Endothelial cell of umbilical vein (primary cell): ENCODE data around the gene NRROS. TPM values are rescaled to one million over a fixed set of nuclear protein-coding genes. Genes with fewer than 3 reads are reported as not detected.
A peak's percentile ranks its signal among the peaks of the same experiment; 100 is the strongest.
"Not testable (repeated sequence)": the region's sequence is repeated elsewhere in the genome, so short reads cannot be mapped to it uniquely, and the experiment has no call there.

ENCODE experiments used
- BruUV-seq: library from RNA; stranded (reverse); fragments of 400-500 nt; replicated peaks from 2 replicates; lab custom pipeline; 2021; lab: Mats Ljungman, UMichigan
- CTCF ChIA-PET: fragments of 300-600, 350-600 bp; sonication (Branson Sonifier 250); formaldehyde crosslinking; loops from one replicate; lab custom pipeline; 2021; ENCODE audit warnings: antibody characterized with exemption, inconsistent platforms; lab: Charles Lee
- POLR2A ChIA-PET: fragments of 300-600, 350-600 bp; sonication (Branson Sonifier 250); formaldehyde crosslinking; loops from one replicate; lab custom pipeline; 2021; ENCODE audit warnings: antibody characterized with exemption, inconsistent platforms; lab: Charles Lee
- DNase-seq: peaks from one replicate; pipeline ENCODE4 v3.0.0-alpha.2; 2011; ENCODE audit warnings: low read depth, low spot score
- FAIRE-seq: peaks from 2 replicates; lab custom pipeline; 2011; peaks lifted over from hg19 to GRCh38; lab: Jason Lieb, UNC
- H2AFZ ChIP-seq: 2 replicates; pipeline ENCODE4 v1.6.0; 2012; ENCODE audit warnings: low read depth, low read length, control low read depth, inconsistent platforms
- H3K27ac ChIP-seq: 2 replicates; pipeline ENCODE4 v1.5.1; 2011; ENCODE audit warnings: low read depth, mild to moderate bottlenecking, control low read depth, low read length, moderate library complexity; ENCODE audit not compliant: insufficient read depth
- H3K27me3 ChIP-seq, 2 experiments: 2 replicates each; pipeline versions ENCODE4 v1.6.0 to v1.6.1; 2011; ENCODE audit warnings: low read length in 2 of 2, mixed read lengths in 1 of 2; ENCODE audit not compliant: control insufficient read depth in 2 of 2, insufficient read depth in 2 of 2
- H3K36me3 ChIP-seq, 2 experiments: 2 replicates in 1 of 2; 3 replicates in 1 of 2; pipeline ENCODE4 v1.5.1; 2011; ENCODE audit warnings: low read length in 2 of 2, mild to moderate bottlenecking in 1 of 2, moderate library complexity in 1 of 2; ENCODE audit not compliant: control insufficient read depth in 2 of 2, insufficient read depth in 2 of 2; ENCODE audit errors: extremely low read depth in 1 of 2
- H3K4me1 ChIP-seq: 3 replicates; pipeline ENCODE4 v1.5.1; 2011; ENCODE audit warnings: mild to moderate bottlenecking, low read length; ENCODE audit not compliant: control insufficient read depth, insufficient read depth; ENCODE audit errors: extremely low read depth
- H3K4me2 ChIP-seq: 2 replicates; pipeline ENCODE4 v1.6.1; 2011; ENCODE audit warnings: low read length, control low read depth, mixed read lengths; ENCODE audit not compliant: insufficient read depth
- H3K4me3 ChIP-seq, 3 experiments: fragments of 200-600 bp in 1 of 3; sonication (generic), shearing (Covaris generic) in 1 of 3; replicated peaks in 1 of 3; 2 replicates each; pipeline ENCODE4 v1.5.1; 2011 to 2016; ENCODE audit warnings: control low read depth in 3 of 3, low read length in 3 of 3, mild to moderate bottlenecking in 2 of 3, inconsistent platforms in 1 of 3, low read depth in 1 of 3, moderate library complexity in 1 of 3; ENCODE audit not compliant: insufficient read depth in 1 of 3
- H3K79me2 ChIP-seq: 2 replicates; pipeline ENCODE4 v1.6.0; 2012; ENCODE audit warnings: low read length, inconsistent platforms; ENCODE audit not compliant: control insufficient read depth, insufficient read depth
- H3K9ac ChIP-seq: replicated peaks from 2 replicates; pipeline ENCODE3; 2011; ENCODE audit warnings: low read length, control low read depth; ENCODE audit not compliant: insufficient read depth; ENCODE audit errors: extremely low read depth
- H3K9me1 ChIP-seq: replicated peaks from 3 replicates; pipeline ENCODE4 v1.6.0; 2011; ENCODE audit warnings: mild to moderate bottlenecking, low read length; ENCODE audit not compliant: control insufficient read depth, insufficient read depth; ENCODE audit errors: extremely low read depth
- H3K9me3 ChIP-seq: replicated peaks from 2 replicates; pipeline ENCODE4 v1.5.1; 2012; ENCODE audit warnings: low read length, inconsistent platforms; ENCODE audit not compliant: control insufficient read depth, insufficient read depth
- H4K20me1 ChIP-seq: replicated peaks from 2 replicates; pipeline ENCODE3; 2011; ENCODE audit warnings: mild to moderate bottlenecking, low read length; ENCODE audit not compliant: control insufficient read depth, insufficient read depth; ENCODE audit errors: extremely low read depth
- EZH2 ChIP-seq: IDR thresholded peaks from 2 replicates; pipeline ENCODE4 v1.6.1; 2012; ENCODE audit warnings: borderline replicate concordance, low read depth, mild to moderate bottlenecking, moderate library complexity, low read length, inconsistent platforms; ENCODE audit not compliant: severe bottlenecking
- FOS ChIP-seq: IDR thresholded peaks from 2 replicates; pipeline ENCODE4 v1.6.1; 2011; ENCODE audit warnings: mild to moderate bottlenecking, low read length, moderate library complexity, borderline replicate concordance; ENCODE audit not compliant: insufficient read depth
- GATA2 ChIP-seq: IDR thresholded peaks from 2 replicates; pipeline ENCODE4 v1.7.0; 2011; ENCODE audit warnings: low read depth, mild to moderate bottlenecking, moderate library complexity, mixed read lengths, low read length; ENCODE audit not compliant: insufficient read length, insufficient read depth
- JUN ChIP-seq: IDR thresholded peaks from 2 replicates; pipeline ENCODE4 v1.6.1; 2011; ENCODE audit warnings: borderline replicate concordance, low read depth; ENCODE audit not compliant: insufficient read length, insufficient read depth
- MYC ChIP-seq: IDR thresholded peaks from one replicate; pipeline ENCODE4 v1.6.1; 2011; ENCODE audit warnings: mild to moderate bottlenecking, low read depth, low read length
- POLR2A ChIP-seq: IDR thresholded peaks from 2 replicates; pipeline ENCODE4 v1.6.1; 2012; ENCODE audit warnings: low read depth, mild to moderate bottlenecking, control low read depth, low read length
- POLR2AphosphoS5 ChIP-seq: IDR thresholded peaks from 2 replicates; pipeline ENCODE4 v1.6.1; 2012; ENCODE audit warnings: low read depth, mild to moderate bottlenecking, control low read depth, low read length, moderate library complexity; ENCODE audit not compliant: insufficient read depth
- dilution Hi-C: fragments of 300-500 bp; cut with MboI; formaldehyde crosslinking; loops from one replicate; pipeline ENCODE4 v1.15.0; 2019; ENCODE audit warnings: low sequenced_read_pairs; ENCODE audit not compliant: extremely low pct_ligation_motif_present
- intact Hi-C: fragments of 100-400 bp; cut with micrococcal nuclease; formaldehyde crosslinking; loops from one replicate; pipeline ENCODE4 v1.10.0; 2022
- polyA plus RNA-seq, 4 experiments: library from polyadenylated mRNA; depleted of rRNA in 3 of 4; stranded (reverse) in 3 of 4; unstranded in 1 of 4; fragments of >200 nt; gene quantifications; 2 replicates each; pipeline versions ENCODE4 v1.2.1 to v1.2.3, GENCODE V29; 2011 to 2012; ENCODE audit warnings: missing spikeins in 1 of 4
- total RNA-seq: library from RNA; stranded (reverse); gene quantifications from 2 replicates; pipeline ENCODE4 v1.2.3, GENCODE V29; 2021
- TF ChIP-seq, protein P1 (sequence below): IDR thresholded peaks from 2 replicates; pipeline ENCODE4 v1.6.1; 2011; ENCODE audit not compliant: insufficient read depth, insufficient read length
- TF ChIP-seq, protein P2 (sequence below), 2 donors: IDR thresholded peaks; 1 replicate in 1 of 2; 2 replicates in 1 of 2; pipeline ENCODE4 v1.5.1; 2011; ENCODE audit warnings: low read length in 2 of 2, mild to moderate bottlenecking in 2 of 2, moderate library complexity in 2 of 2, control low read depth in 1 of 2, inconsistent platforms in 1 of 2, low read depth in 1 of 2; ENCODE audit not compliant: insufficient read depth in 1 of 2; ENCODE audit errors: extremely low read depth in 1 of 2

The NRROS gene
- total and polyA plus RNA-seq, 2 donors (not counting 3 experiments of a cell fraction or from before 2014, with no cell fraction given), result 8.1 to 15.6 TPM

DNA sequence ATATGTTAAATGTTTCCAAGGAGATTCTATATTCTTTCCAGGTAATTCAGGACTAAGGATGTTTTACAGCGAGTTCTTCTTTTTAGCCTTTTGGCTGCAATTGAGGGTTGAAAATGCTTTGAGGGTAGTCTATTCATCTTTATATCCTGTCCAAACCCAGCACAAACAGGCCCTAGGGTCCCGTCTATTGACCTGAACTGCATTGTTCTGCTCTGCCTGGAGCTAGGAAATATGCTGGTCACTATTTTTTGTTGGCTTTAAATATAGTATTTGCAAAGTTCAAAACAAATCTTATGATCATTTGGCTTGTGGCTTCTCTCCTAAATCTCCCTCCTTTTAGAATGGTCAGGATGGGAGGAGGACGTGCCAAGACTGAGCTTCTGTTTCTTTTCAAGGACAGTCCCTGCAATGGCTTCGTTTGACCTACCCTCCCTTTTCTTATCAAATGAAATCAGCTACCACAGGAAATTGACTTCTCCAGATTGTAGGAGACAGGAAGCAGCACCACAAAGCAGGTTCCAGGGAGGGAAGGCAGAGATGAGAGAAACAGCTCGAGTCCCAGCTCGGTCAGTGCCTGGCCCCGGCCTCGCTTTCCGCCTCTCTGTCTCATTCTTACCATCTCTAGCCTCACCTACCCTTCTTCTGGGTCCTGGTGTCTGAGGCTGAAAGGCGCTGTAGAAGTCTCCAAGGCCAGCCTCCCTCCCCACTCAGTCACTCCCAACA, 27.6 kb upstream of the NRROS start:
- H3K36me3 ChIP-seq, result no peaks in the 10 kb centered on the region
- peak overlapping the region; percentile 51 for H3K9ac ChIP-seq
- peak overlapping the region in 1 of 3 experiments; percentile 23 for H3K4me3 ChIP-seq
- TF ChIP-seq FOS (no peak), MYC (no peak), POLR2AphosphoS5 (no peak), EZH2 (no peak), GATA2 (peak; percentile 96), JUN (no peak), POLR2A (no peak)
- TF ChIP-seq, protein P1, sequence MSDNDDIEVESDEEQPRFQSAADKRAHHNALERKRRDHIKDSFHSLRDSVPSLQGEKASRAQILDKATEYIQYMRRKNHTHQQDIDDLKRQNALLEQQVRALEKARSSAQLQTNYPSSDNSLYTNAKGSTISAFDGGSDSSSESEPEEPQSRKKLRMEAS, result no peak
- TF ChIP-seq, protein P2, sequence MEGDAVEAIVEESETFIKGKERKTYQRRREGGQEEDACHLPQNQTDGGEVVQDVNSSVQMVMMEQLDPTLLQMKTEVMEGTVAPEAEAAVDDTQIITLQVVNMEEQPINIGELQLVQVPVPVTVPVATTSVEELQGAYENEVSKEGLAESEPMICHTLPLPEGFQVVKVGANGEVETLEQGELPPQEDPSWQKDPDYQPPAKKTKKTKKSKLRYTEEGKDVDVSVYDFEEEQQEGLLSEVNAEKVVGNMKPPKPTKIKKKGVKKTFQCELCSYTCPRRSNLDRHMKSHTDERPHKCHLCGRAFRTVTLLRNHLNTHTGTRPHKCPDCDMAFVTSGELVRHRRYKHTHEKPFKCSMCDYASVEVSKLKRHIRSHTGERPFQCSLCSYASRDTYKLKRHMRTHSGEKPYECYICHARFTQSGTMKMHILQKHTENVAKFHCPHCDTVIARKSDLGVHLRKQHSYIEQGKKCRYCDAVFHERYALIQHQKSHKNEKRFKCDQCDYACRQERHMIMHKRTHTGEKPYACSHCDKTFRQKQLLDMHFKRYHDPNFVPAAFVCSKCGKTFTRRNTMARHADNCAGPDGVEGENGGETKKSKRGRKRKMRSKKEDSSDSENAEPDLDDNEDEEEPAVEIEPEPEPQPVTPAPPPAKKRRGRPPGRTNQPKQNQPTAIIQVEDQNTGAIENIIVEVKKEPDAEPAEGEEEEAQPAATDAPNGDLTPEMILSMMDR (IDR thresholded peaks at IDR 0.05; ENCODE audit: extremely low read depth in 1 of 2, insufficient read depth in 1 of 2, low read depth in 1 of 2, low read length in 2 of 2), result no peak
- peak; percentile 82 for DNase-seq
- no peaks in the 10 kb centered on the region for H3K79me2 ChIP-seq
- peak overlapping the region; percentile 56 for H2AFZ ChIP-seq
- H3K27ac ChIP-seq, result peak overlapping the region; percentile 78
- no peaks in the 10 kb centered on the region for H4K20me1 ChIP-seq
- no TSS peak for BruUV-seq
- POLR2A ChIA-PET, result interaction anchor here (1.3 kb wide), 1 partner anchor 39 kb away, joined by 6 read pairs; no protein-coding TSS in a partner anchor
- H3K27me3 ChIP-seq, result no peaks in the 10 kb centered on the region
- FAIRE-seq, result peak; percentile 91
- peaks cover 28% of the 10 kb centered on the region for H3K4me1 ChIP-seq
- peak overlapping the region; percentile 65 for H3K4me2 ChIP-seq
- H3K9me3 ChIP-seq, result no peaks in the 10 kb centered on the region
- H3K9me1 ChIP-seq, result no peaks in the 10 kb centered on the region
- CTCF ChIA-PET, result interaction anchor here (0.6 to 7.8 kb wide), 16 partner anchors 10 to 358 kb away, joined by 3 to 334 read pairs (median 4); partner anchors contain the start of gene PAK2
- dilution Hi-C loops (no loop called here), intact Hi-C loops (loop anchor here (1.0 kb wide), 2 partner anchors 20 to 39 kb away; no protein-coding TSS in a partner anchor)

DNA sequence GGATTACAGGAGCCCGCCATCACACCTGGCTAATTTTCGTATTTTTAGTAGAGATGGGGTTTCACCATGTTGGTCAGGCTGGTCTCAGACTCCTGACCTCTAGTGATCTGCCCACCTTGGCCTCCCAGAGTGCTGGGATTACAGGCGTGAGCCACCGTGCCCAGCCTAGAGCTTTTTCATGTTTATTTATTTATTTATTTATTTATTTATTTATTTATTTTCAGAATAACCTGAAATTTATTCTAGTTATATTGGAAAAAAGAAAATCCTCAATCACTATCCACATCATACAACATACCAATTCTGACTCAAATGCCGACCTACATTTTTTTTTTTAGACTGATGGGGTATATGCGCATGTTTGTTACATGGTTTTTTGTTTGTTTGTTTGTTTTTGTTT, 24.3 kb upstream of the NRROS start:
- H3K9me1 ChIP-seq, H3K4me3 ChIP-seq, H3K36me3 ChIP-seq, H3K79me2 ChIP-seq, H3K27ac ChIP-seq, DNase-seq, BruUV-seq, POLR2A ChIA-PET, H2AFZ ChIP-seq, H3K4me2 ChIP-seq, H3K9me3 ChIP-seq, H4K20me1 ChIP-seq, dilution Hi-C loops, H3K9ac ChIP-seq, intact Hi-C loops, FAIRE-seq, H3K27me3 ChIP-seq: not testable (repeated sequence)
- CTCF ChIA-PET, result interaction anchor here (0.8 kb wide), 1 partner anchor 30 kb away, joined by 3 read pairs; no protein-coding TSS in a partner anchor
- peaks cover 29% of the 10 kb centered on the region for H3K4me1 ChIP-seq
